HG02943 (cell line): ENCODE measurements around the gene GCK.
"Not testable (repeated sequence)": the region's sequence is repeated elsewhere in the genome, so short reads cannot be mapped to it uniquely, and the experiment has no call there.

Source experiments
- ATAC-seq: cut with Tn5 transposase; IDR thresholded peaks from one replicate; pipeline ENCODE4 v1.9.1; 2021; ENCODE audit warnings: mild to moderate bottlenecking, low read depth, moderate library complexity; ENCODE audit not compliant: unreplicated experiment

GCK gene

DNA sequence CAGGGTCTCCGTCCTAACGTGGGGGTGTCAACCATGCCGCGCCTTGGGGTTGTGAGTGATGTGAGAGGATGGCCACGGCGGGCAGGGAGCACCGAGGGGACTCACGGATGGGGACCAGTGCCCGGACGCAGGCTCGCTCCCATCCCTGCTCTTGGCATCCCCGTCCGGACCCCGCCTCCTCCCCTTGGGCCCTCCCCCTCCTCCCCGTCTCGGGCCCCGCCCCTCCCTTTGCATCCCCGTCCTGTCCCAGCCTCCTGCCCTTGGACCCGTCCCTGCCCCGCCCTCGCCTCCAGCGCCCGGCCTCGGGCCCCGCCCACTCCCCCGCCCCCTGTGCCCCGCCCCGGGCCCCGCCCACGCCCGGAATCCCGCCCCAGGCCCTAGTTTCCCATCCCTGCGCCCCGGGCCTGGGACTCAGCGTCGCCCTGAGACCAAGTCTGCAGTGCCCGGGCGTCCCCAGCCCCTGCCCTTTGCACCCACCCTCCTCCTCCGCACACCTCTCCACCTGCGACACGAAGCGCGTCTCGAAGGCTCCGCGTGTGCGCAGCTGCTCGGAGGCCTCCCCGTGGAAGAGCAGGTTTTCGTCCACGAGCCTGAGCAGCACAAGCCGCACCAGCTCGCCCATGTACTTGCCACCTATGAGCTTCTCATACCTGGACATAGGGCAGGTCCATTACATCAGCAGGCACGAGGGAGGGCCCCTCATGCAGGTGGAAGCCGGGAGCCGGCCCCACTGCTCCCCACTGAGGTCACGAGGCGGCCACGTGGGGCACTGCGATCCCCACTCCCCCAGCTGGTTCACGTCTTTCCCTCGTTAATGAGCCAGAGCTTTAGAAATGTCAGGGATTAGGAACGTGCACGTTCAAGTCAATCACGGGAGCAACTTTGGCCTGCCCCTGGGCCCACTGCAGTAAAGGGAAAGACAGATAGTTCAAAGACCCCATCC lies 43.0 kb downstream of the GCK start:
- no peak for ATAC-seq

DNA sequence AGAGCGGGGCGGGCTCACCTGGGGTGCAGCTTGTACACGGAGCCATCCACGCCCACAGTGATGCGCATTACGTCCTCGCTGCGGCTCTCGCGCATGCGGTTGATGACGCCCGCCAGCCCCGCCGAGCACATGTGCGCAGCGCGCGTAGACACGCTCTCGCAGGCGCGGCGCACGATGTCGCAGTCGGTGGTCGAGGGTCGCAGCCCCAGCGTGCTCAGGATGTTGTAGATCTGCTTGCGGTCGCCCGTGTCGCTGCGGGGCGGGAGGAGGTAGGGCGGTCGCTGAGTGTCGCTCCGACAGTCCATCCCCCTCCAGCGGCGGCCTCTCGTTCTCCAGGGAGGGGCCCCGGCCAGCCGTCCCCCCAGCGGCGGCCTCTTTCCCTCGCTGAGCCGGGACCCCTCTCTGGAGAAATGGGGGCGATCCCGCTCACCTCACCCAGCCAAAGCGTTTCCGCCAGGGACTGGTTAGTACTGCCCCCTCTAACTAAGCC lies 43.7 kb downstream of the GCK start:
- no peak for ATAC-seq

DNA sequence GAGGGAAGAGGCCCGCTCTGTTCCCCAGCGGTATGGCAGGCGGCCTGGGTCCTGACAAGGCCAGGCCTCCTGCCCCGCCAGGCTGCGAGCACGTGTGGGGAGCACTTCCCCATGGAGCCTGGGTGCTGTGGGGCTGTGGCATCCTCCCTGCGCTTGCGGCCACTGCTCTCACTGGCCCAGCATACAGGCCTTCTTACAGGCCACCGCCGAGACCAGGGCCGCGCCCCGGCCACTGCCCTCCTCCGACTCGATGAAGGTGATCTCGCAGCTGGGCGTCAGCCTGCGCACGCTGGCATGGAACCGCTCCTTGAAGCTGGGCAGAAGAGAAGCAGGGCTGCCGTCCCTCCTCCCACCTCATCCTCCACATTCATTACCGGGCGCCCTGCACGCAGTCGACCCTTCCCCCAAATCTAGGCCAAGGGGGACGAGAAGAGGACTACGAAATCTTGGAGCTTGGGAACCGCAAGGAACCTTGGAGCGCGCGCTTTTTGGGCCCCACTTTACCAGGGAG lies 44.2 kb downstream of the GCK start:
- ATAC-seq: no peak

DNA sequence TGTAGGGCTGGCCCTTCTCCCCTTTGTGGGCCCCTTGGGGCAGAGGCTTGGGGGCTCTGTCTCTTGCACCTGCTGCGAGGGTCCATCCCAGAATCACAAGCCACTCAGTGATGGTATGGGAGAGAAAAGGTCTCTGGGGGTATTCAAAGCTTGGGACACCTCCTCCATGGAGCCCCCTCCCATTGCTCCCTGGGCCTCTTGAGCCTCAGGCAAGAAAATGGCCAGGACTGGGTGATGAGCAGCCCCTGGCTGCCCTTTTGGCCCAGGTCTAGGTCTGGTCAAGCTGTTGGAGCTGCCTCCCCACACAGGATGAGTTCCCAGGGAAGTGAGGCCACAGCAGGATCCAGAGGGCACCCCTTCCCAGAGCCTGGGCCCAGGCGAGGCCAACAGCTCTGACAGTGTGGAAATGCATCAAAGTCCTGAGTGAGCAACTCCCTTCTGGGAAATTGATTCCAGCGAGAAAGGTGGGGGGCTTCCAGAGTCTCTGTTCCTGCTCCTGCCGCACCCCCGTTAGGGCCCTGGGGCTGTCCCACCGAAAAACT lies 44.7 kb downstream of the GCK start:
- no peak for ATAC-seq

DNA sequence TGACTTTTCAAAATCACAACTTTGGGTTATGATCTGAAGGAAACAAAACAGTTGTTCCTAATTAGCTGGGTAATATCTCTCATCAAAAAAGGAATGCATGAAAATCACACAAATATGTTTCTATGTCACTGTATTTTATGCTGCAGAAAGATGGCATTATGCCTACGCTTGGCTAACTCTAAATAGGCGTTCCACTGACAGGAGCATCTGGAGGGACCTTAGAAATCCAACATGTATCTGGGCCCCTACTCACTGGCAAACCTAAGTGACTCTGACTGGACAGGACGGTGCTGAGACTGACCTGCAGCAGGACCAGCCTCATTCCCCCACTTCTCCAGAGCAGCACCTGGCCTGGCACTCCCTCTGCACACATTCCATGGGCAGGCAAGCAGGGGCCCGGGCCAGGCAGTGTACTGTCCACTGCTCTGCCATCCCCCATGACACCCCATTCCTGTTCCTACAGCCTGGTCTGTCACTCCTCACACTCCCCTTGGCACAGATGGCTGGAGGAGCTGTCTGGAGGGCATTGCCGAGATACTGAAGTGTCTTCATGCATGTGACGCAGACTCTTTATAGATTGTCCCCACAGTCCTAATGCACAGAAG lies 45.5 kb downstream of the GCK start:
- ATAC-seq: no peak

DNA sequence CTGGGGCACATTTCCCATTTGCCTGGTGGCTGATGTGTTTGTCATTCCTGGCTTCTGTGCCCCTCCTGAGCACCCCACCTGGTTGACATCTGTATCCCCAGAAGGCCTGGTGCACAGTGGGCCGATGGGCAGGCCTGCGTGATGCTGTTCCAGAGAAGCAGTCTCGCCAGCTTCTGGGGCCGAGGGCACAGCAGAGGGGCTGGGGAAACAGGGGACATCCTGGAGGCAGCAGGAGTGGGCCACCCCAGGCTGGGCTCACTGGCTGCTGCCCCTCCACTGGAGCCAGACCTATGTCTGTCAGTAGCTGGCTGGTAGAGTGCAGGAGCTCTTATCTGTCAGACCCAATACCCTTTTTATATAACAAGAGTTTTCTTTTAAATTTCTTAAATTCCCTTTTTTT lies 47.2 kb downstream of the GCK start:
- ATAC-seq: no peak

DNA sequence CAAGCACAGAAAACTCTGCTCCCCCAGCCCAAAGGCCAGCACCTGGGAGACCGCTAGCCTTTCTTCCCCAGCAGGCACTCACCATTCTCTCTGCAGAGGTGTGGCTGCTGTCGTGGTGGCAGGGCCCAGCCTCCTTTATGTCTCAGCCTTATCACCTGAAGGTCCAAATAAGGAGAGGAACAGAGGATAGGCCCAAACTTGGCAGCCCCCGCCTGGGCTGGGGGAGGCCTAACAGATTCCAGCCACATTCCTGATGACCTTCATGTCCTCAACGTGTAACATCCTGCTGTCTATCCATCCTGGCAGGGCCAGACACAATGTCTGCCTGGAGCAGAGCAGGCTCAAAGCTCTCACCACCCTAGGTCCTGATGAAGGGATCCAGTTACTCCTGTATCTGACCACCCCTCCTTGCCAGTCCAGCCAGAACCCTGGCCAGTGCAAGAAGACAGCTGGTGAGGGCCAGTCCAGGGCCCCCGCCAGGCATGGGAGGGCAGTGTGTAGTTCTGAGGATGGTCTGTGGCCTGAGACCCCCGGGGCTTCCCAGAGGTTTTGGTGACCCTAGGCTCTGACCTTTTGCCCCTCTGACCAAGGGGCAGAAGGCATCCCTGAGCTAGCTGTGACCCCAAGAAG lies 47.9 kb downstream of the GCK start, which contains the start of gene MYL7:
TSS of gene MYL7 (minus strand) at position 112 of the 630 bp plus-strand sequence. CDS start at position 85, 27 bp downstream.
- no peak for ATAC-seq

DNA sequence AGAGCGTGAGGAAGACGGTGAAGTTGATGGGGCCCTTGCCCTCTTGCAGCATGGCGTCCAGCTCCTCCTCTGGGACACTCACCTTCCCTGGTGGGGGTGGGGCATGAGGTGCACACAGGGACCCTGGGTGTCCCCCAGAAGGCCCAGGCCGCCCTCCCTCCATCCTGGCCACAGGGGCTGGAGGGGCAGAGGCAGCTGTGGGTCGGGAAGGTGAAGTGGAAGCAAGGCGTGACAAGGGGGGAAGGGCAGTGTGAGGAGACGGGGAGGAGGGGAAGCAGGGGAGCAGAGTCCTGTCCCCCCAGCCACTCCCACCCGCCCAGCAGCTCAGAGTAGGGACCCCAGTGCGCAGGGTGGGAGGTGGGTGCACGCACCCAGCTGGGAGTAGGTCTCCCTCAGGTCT lies 48.9 kb downstream of the GCK start:
- ATAC-seq: no peak

DNA sequence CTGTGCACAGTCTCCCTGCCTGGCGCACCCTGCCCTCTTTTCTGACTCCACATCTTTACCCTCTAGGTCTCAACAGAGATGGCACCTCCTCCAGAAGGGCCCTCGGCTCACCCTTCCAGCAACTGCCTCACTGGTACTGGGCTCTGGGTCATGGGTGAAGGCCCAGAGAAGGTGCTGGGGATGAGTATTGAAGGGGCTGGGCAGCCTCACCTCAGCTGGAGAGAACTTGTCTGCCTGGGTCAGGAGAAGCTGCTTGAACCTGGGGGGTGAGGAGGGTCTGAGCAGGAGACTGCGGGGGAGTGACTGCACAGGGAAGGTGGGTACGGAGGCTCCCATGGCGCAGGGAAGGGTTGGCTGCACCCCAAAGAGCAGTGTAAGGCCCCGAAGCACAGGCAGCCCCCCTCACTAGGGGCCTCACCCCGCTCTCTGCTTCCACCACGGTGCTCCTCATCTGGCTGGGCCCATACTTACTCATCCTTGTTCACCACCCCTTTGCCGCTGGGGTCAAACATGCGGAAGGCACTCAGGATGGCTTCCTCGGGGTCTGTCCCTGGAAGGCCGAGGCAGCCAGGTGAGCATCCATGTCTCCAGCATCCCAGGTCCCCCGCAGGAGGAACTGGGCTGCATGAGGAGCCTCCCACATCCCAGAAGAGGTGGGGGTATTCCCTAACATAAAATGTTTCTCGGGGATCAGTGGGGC lies 49.8 kb downstream of the GCK start:
- ATAC-seq: no peak

DNA sequence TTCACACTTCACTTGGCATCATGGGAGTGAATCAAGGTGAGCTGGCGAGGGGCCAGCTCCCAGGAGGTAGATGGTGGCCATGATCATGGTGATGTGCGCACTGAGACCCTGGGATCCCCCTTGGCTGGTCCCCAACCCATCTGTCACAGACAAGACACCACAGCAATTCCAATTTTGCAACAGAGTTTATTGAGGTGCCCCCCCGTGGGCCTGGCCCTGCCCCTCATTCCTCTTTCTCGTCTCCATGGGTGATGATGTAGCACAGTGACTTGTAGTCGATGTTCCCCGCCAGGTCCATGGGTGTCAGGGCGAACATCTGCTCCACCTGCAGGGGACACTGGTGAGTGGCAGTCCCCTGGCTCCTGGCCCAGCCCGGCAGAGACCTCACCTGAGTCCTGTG lies 50.5 kb downstream of the GCK start:
- ATAC-seq: no peak

DNA sequence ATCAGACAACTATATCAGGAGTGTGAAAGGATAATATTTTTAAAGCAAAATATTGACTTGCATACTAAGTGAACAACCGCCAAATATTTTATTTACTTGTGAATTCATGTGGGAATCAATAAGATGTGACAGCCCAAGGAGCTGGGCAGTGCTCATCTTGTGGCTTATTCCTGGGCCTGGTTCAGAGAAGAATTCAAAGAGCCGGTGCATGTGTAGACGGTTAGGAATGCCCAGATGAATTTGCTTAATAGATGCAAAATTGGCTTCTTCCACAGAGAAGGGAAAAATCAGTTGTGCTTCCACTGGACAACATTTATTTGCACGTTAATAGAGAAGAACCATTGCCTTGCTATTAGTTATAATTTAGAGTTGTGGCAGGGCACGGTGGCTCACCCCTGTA lies 52.5 kb downstream of the GCK start:
- ATAC-seq: no peak

DNA sequence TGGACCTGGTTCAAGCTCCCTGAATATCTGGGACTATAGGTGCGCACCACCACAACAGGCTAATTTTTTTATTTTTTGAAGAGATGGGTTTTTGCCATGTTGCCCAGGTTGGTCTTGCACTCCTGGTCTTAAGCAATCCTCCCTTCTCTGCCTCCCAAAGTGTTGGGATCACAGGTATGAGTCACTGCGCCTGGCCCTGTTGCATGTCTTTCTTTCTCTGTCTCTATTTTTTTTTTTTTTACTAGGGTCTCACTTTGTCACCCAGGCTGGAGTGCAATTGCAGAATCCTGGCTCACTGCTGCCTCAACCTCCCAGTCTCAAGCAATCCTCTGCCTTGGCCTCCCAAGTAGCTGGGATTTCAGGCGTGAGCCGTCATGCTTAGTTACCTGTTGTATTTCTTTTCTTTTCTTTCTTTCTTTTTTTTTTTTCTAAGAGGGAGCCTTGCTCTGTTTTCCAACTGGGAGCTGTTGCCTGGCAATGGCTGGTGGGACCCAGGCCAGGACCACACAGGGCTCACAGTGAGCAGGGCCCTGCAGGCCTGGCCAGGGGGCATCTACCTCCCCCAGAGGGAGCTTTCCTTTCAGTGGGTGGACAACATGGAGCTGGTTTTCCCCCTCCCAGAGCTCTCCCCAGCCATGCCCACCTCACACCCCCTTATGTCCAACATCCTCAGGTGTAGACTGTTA lies 54.2 kb downstream of the GCK start:
- ATAC-seq: no peak

DNA sequence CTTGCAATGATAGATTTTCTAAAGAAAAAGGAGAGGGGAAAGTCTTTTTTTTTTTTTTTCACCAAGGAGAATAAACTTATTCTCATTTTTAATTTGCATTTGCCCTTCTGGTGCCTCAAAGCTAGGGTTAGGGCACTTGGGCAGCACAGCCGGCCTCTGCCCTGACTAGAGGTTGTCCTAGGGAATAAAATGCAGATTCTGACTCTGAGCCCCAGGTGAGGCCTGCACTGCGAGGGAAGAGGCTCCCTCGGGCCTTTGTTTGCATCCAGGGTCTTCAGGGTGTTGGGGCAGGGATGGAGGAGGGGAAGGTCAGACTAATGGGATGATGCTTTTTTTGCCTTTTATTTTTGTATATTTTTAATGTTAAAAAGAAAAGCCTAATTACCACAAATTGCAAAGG lies 55.9 kb downstream of the GCK start:
- ATAC-seq: no peak

DNA sequence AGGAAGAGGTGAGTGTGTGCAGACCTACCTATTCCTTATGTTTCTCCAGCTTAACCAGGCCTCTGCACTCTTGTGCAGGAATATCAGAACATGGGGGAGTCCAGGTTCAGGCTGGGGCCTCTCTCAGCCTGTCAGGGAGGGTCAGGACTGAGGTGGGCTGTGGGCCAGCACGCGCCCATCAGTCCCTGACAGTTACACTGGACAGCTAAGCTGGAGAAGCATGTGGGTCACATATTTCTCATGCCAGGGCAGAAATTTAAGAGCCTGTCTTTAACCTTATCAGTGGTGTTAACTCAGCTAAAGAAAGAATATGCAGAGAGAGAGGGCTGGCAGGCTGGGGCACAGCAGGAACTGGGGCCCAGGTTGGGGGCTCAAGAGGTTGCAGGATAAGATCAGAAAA lies 57.2 kb downstream of the GCK start:
- no peak for ATAC-seq

DNA sequence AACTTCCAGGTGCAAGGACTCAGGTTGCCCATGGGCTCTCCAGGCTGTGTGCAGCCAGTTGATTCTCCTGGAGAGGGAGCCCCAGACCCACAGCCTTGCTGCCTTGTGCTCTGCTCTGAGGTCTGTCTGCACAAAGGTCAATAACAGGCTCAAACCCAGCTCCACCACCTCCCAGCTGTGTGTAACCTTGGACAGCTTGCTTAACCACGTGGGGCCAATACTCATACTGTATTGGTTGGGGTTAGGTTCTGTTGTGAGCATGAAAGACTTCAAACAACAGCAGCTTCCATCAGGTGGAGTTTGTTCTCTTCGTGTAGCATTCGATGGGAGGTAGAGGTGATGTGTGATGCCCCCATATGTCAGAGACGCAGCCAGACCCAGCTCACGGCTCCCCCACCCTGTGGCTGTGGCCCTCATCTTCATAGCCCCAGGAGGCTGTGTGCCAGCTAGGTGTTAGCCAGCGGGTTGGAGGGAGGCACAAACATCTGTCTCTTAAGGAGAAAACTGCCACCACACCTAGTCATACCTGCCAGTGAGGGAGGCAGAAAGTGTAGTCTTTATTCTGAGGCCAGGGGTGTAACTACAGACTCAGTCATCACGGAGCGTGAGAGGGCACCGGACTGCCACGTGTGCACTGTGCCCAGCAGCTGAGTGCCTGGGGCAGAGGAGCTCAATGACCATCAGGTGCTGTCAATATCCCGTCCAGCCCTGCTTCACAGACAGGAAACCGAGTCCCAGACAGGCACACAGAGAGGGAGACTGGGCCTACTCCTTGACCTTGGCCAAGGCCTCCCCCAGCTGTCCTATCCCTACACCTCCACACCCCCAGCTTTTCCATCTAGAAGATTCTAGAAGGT lies 57.8 kb downstream of the GCK start:
- ATAC-seq: no peak

DNA sequence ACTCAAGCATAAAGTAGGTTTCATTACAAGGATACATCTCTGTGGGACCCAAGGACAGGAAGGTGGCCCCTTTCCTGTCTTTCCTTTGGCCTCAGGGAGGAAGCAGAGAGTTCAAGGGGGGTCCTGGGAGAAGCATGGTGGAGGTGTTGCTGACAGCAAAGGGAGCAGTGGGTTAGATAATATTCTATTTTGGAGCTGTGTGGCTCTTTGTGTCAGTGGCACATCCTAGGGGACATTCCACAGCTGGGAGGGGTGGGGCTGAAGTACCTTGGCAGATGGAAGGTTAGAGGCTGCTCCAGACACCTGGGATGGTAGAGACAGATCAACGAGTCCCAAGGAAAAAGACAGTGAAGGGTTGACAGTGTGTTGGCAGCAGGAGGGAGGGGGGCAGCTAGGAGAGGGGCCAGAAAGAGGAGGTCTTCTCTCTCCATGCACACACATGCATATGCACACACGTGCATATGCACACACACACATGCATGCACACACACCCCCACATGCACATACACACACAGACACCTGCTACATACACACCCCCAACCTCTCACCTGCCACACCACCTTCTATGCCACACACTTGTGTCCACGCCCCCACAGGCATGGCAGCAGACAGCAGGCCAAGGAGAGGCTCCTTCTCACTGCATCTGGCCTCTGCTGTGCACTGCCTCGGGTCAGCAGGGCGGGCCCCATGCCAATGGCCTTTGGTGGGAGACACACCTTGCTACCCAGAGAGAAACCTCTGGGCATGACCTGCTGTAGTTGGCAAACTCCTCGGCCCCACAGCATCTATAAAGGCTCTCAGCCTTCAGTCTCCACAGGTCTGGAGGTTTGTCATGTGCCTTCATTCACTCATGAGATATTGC lies 60.3 kb downstream of the GCK start:
- no peak for ATAC-seq

DNA sequence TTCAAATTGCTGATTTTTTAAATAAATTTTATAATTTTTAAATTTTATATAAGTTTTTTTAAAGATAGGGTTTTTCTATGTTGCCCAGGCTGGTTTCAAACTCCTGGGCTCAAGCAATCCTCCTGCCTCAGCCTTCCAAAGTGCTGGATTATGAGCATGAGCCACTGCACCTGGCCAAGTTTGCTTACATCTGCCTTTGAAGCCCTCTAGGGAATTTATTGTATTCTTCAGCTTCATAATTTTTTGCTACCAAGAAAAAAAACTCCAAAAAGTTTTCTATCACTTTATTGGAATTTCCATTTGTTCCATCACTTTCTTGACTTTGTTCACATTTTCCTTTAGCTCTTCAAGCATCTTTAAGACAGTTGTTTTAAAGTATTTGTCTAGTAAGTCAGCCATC lies 62.1 kb downstream of the GCK start:
- ATAC-seq: no peak

DNA sequence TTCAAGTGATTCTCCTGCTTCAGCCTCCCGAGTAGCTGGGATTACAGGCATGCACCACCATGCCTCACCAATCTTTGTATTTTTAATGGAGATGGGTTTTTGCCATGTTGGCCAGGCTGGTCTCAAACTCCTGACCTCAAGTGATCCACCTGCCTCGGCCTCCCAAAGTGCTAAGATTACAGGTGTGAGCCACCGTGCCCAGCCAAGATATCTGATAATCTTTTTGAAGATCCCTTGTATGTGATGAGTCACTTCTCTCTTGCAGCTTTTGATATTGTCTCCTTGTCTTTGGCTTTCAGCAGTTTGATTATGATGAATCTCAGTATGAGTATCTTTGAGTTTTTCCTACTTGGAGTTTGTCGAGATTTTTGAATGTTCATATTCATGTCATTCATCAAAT lies 62.7 kb downstream of the GCK start:
- ATAC-seq: not testable (repeated sequence)
